ENCODE data around the gene OLIG1.

The OLIG1 gene

DNA sequence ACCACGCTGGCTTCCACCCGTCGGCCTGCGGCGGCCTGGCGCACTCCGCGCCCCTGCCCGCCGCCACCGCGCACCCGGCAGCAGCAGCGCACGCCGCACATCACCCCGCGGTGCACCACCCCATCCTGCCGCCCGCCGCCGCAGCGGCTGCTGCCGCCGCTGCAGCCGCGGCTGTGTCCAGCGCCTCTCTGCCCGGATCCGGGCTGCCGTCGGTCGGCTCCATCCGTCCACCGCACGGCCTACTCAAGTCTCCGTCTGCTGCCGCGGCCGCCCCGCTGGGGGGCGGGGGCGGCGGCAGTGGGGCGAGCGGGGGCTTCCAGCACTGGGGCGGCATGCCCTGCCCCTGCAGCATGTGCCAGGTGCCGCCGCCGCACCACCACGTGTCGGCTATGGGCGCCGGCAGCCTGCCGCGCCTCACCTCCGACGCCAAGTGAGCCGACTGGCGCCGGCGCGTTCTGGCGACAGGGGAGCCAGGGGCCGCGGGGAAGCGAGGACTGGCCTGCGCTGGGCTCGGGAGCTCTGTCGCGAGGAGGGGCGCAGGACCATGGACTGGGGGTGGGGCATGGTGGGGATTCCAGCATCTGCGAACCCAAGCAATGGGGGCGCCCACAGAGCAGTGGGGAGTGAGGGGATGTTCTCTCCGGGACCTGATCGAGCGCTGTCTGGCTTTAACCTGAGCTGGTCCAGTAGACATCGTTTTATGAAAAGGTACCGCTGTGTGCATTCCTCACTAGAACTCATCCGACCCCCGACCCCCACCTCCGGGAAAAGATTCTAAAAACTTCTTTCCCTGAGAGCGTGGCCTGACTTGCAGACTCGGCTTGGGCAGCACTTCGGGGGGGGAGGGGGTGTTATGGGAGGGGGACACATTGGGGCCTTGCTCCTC, 42.3 kb upstream of the OLIG1 start:
- no peak for TF ChIP-seq GATA1 (IDR thresholded peaks at IDR 0.05; ENCODE audit: low read depth, low read length)
- no peak for DNase-seq

DNA sequence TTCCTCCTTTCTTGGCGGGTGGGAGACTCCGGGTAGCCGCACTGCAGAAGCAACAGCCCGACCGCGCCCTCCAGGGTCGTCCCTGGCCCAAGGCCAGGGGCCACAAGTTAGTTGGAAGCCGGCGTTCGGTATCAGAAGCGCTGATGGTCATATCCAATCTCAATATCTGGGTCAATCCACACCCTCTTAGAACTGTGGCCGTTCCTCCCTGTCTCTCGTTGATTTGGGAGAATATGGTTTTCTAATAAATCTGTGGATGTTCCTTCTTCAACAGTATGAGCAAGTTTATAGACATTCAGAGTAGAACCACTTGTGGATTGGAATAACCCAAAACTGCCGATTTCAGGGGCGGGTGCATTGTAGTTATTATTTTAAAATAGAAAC, 41.7 kb upstream of the OLIG1 start:
- TF ChIP-seq POLR2A (IDR thresholded peaks at IDR 0.05; ENCODE audit: low read length), result no peak
- no peak for TF ChIP-seq GATA1 (IDR thresholded peaks at IDR 0.05; ENCODE audit: low read depth, low read length)
- DNase-seq, result no peak

DNA sequence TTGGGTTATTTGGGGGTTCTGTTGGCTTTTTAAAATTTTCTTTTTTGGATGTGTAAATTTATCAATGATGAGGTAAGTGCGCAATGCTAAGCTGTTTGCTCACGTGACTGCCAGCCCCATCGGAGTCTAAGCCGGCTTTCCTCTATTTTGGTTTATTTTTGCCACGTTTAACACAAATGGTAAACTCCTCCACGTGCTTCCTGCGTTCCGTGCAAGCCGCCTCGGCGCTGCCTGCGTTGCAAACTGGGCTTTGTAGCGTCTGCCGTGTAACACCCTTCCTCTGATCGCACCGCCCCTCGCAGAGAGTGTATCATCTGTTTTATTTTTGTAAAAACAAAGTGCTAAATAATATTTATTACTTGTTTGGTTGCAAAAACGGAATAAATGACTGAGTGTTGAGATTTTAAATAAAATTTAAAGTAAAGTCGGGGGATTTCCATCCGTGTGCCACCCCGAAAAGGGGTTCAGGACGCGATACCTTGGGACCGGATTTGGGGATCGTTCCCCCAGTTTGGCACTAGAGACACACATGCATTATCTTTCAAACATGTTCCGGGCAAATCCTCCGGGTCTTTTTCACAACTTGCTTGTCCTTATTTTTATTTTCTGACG, 41.1 kb upstream of the OLIG1 start:
- DNase-seq, result no peak
- TF ChIP-seq GATA1 (IDR thresholded peaks at IDR 0.05; ENCODE audit: low read depth, low read length) (no peak), POLR2A (IDR thresholded peaks at IDR 0.05; ENCODE audit: low read length) (no peak)

- DNase-seq, result no peak
- TF ChIP-seq GATA1 (IDR thresholded peaks at IDR 0.05; ENCODE audit: low read depth, low read length), result no peak
- no peak for TF ChIP-seq POLR2A (IDR thresholded peaks at IDR 0.05; ENCODE audit: low read length)
These were observed 40.5 kb upstream of the OLIG1 start for GRCh38 chr21:33029385-33029921.

- TF ChIP-seq POLR2A (IDR thresholded peaks at IDR 0.05; ENCODE audit: low read length) (no peak), GATA1 (IDR thresholded peaks at IDR 0.05; ENCODE audit: low read depth, low read length) (no peak)
- no peak for DNase-seq
These were observed 39.9 kb upstream of the OLIG1 start for GRCh38 chr21:33029975-33030461.

- TF ChIP-seq POLR2A (IDR thresholded peaks at IDR 0.05; ENCODE audit: low read length), result no peak
- no peak for DNase-seq
These were observed 39.3 kb upstream of the OLIG1 start for GRCh38 chr21:33030633-33031032.

GRCh38 chr21:33031152-33031911, 38.6 kb upstream of the OLIG1 start:
- TF ChIP-seq POLR2A (IDR thresholded peaks at IDR 0.05; ENCODE audit: low read length), result no peak
- no peak for TF ChIP-seq GATA1 (IDR thresholded peaks at IDR 0.05; ENCODE audit: low read depth, low read length)
- no peak for DNase-seq

- no peak for DNase-seq
- no peak for TF ChIP-seq POLR2A (IDR thresholded peaks at IDR 0.05; ENCODE audit: low read length)
- TF ChIP-seq GATA1 (IDR thresholded peaks at IDR 0.05; ENCODE audit: low read depth, low read length), result no peak
These were observed 37.4 kb upstream of the OLIG1 start for GRCh38 chr21:33032434-33033047.

GRCh38 chr21:33033094-33033951, 36.6 kb upstream of the OLIG1 start:
- TF ChIP-seq GATA1 (IDR thresholded peaks at IDR 0.05; ENCODE audit: low read depth, low read length) (no peak), POLR2A (IDR thresholded peaks at IDR 0.05; ENCODE audit: low read length) (no peak)
- no peak for DNase-seq

DNA sequence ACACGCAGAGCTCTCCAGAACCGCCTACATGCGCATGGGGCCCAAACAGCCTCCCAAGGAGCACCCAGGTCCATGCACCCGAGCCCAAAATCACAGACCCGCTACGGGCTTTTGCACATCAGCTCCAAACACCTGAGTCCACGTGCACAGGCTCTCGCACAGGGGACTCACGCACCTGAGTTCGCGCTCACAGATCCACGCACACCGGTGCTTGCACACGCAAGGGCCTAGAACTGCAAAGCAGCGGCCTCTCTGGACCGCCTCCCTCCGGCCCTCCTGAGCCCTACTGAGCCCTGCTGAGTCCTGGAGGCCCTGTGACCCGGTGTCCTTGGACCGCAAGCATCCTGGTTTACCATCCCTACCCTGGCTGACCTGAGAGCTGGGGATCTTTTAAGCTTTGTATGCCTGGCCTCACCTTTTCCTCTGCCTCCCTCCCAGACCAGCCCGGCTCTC, 36.0 kb upstream of the OLIG1 start:
- no peak for DNase-seq
- TF ChIP-seq POLR2A (IDR thresholded peaks at IDR 0.05; ENCODE audit: low read length) (no peak), GATA1 (IDR thresholded peaks at IDR 0.05; ENCODE audit: low read depth, low read length) (no peak)

DNA sequence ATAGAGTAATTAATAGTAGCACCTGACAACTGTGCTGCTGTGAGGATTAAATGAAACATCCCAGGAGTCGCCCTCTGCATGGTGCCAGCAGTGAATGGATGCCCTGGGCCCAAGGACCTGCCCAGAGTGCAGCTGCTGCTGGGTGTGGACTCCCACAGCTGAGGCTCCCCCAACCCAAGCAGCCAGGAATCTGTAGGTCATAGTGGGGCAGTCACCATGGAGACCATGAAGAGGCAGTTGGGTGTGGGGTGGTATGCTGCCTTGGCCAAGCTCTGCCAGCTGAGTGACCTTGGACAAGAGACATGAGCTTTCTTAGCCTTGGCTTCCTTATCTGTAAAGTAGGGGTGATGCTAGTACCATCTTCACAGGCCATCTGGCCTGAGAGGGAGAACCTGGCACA, 34.8 kb upstream of the OLIG1 start:
- DNase-seq, result no peak
- no peak for TF ChIP-seq GATA1 (IDR thresholded peaks at IDR 0.05; ENCODE audit: low read depth, low read length)
- TF ChIP-seq POLR2A (IDR thresholded peaks at IDR 0.05; ENCODE audit: low read length), result no peak

DNA sequence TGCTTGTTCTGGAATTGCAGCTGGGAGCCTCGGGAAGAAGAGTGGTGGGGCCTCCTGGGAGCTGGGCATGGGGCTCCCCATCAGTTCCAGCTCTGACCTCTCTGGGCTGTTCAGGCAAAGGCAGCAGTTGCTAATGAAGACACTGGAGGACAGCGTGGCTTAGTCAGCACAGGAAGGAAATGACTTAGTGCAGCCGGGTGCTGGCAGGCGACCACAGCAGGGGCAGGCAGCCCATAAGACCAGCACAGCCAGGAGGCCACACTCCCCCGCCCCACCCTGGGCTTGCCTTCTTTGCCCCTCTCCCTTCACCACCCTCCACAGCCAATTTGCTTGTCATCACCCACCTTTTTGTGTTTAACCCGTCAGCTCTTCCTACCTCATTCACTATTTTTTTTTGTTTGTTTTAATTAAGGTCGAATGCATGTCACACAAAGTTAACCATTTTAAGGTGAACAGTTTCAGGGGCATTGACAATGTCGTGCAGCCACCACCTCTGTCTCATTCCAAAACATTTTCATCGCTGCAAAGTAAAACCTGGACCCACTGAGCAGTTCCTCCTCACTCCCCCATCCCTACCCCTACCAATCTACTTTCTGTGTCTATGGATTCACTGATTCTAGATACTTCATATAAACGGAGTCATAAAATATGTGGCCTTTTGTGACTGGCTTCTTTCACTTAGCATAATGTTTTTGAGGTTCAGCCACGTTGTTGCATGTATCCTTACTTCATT, 33.3 kb upstream of the OLIG1 start:
- TF ChIP-seq POLR2A (IDR thresholded peaks at IDR 0.05; ENCODE audit: low read length) (no peak), GATA1 (IDR thresholded peaks at IDR 0.05; ENCODE audit: low read depth, low read length) (no peak)
- DNase-seq, result no peak
